Hematopoietic multipotent progenitor cell treated with erythropoietin and hydrocortisone succinate and interleukin-3 and kit ligand, for 6 days (in vitro differentiated cells): ENCODE data around the gene STARD6.
A peak's percentile ranks its signal among the peaks of the same experiment; 100 is the strongest.
"Not testable (repeated sequence)": the region's sequence is repeated elsewhere in the genome, so short reads cannot be mapped to it uniquely, and the experiment has no call there.

Source experiments
- DNase-seq: peaks from one replicate; pipeline ENCODE4 v3.0.0-alpha.2; 2015

Gene STARD6, protein sequence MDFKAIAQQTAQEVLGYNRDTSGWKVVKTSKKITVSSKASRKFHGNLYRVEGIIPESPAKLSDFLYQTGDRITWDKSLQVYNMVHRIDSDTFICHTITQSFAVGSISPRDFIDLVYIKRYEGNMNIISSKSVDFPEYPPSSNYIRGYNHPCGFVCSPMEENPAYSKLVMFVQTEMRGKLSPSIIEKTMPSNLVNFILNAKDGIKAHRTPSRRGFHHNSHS

GRCh38 chr18:54357660-54358494 is at the start of gene STARD6, which contains the start of gene C18orf54:
STARD6 (minus strand) TSS chr18:54357858; CDS start chr18:54354573, 3,285 bp downstream.
C18orf54 (plus strand) TSS chr18:54357906; CDS start chr18:54360573, 2,667 bp downstream.
- DNase-seq = peak; percentile 94

- no peak for DNase-seq
These were observed 47.6 kb upstream of the STARD6 start for GRCh38 chr18:54405290-54405689.

GRCh38 chr18:54396760-54397159 is 39.1 kb upstream of the STARD6 start:
- no peak for DNase-seq

GRCh38 chr18:54393648-54394294 is 36.1 kb upstream of the STARD6 start:
- DNase-seq = no peak

DNA sequence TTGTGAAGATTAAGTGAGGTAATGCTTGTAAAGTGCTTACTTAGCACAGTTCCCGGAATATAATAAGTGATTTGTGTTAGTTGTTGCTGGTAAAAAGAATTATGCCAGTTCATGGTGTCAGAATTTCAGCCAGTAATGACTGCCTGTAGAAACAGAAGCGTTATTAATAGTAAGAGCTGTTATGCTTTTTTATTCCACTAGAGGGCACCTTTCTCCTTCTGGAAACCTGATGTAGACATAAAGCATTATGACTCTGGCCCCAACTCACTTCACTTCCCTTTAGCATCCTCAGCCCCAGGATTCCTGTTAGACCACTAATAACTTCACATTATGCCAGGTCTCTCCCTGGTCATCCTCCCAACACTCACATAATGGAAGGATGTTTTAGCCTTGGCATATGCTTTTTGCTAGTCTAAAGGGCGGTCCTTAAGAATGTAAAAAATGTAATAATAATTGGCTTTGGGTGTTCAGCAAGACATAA is 34.9 kb upstream of the STARD6 start:
- DNase-seq = peak; percentile 88

- peak; percentile 2 for DNase-seq
These were observed 33.2 kb upstream of the STARD6 start for GRCh38 chr18:54390838-54391237.

DNA sequence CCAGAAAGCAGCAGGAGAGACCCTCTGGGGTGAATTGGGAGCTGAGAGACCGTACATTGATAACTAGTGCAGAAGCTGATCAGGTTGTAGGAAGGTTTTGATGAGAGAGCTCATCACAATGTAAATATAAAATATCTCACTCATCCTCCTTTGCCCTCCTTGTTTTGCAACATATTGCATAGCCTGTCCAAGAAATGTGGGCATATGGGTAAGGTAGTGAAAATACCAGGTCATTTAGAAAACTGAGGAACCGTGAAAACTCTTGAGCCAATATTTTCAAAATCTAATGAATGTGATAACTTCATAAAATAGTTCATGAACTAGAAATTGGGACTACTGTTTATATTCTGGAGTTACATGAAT is 31.5 kb upstream of the STARD6 start:
- DNase-seq = no peak

- DNase-seq = peak; percentile 76
These were observed 30.8 kb upstream of the STARD6 start for GRCh38 chr18:54388203-54389142.

DNA sequence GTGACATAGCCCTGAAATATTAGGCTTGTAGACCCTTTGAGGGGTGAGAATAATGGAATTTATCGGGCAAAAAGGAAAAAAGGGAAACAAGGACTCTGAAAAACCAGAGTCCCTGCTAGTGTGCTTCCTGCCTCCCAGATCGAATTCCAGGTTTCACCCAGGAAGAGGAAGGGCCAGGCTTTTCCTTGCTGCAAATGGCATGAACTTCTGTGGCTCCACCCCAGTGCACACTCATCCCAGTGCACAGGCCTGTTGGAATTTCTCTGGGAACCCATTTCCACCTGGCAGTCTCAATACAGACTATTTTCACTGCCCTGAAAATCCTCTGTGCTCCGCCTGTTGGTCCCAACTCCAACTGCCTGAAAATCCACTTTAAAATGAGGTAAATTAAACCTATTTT is 30.0 kb upstream of the STARD6 start:
- no peak for DNase-seq

- DNase-seq = not testable (repeated sequence)
These were observed 29.3 kb upstream of the STARD6 start for GRCh38 chr18:54386800-54387495.

DNA sequence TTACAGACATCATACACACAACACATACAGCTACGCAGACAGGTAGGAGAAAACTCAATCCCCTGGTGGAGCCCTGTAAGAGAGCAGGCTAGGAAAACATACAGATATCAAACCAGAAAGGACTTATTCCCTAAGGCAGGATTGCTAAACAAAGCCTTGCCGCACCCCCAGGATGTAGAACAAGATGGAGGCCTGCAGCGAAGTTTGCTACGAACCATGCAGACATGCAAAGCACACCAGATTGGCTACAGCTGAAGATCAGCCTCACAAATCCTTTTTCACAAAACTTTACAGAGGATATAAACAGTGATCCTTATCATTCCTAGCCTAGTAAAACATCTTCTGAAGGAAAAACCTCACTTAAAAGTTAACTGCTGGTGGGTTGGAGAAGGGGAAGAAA is 28.4 kb upstream of the STARD6 start:
- no peak for DNase-seq

DNA sequence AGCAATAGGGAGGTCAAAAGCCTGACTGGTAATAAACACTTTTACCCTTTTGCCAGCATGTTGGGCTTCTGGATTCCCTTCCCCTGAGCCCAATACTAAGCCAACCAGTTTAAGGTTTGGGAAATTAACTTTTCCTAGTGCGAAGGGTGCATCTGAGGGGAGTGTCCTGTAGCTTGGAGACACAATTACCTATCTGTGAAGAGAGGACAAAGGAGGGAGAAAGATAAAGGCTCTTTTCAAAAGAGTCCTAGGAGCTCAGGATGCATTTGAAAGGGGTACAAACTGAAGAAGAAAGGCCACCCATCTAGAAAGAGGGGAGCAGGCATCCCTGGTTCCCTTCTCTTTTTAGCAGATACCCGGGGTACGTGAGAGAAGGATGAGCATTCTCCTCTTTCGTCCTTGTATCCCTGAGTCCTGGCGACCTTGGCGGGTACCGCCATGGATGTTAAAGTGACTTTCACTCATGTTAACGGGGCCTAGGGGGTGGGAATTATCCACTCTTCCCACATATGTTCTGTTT is 25.1 kb upstream of the STARD6 start:
- no peak for DNase-seq

- no peak for DNase-seq
These were observed 24.4 kb upstream of the STARD6 start for GRCh38 chr18:54382076-54382475.

- no peak for DNase-seq
These were observed 24.0 kb upstream of the STARD6 start for GRCh38 chr18:54381640-54382039.

DNA sequence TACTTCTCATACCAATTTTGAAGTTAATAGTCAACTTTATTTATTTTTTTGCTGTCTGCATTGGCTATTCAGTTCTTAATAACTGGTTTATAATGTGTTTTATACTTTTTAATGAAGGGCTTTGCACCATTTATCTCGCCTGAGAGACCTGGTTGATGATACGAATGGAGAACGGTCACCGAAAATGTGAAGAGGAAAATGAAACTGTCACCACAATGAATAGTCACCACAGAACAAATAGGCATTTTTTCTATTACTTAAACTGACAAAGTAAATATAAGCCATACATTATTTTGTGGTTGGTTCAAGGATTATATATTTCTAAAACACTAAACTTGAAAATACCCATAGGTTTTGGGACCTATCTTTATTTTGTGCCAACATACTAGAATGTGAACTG is 20.4 kb upstream of the STARD6 start:
- DNase-seq = no peak

- no peak for DNase-seq
These were observed 2.7 kb upstream of the STARD6 start for GRCh38 chr18:54360406-54360805.

DNA sequence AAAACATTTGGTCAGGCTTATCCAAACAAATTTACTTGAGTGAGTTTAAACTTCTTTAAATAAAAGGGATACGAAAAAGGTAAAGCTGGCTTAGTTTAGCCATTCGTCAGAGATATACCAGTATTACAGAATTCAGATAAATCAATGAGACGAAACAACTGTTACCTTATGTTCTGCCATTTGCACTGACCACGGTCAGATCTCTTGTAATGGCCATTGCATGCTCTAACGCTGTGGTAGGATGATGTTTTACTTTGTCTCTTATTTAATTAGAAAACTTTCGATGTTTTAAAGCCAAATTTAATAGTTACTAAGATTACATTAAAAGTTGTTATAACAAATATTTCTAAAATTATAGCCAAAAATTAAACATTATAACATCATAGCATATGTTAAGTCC is 1.6 kb upstream of the STARD6 start:
- DNase-seq = no peak

- peak; percentile 57 for DNase-seq
These were observed 910 bp upstream of the STARD6 start for GRCh38 chr18:54358495-54359040.

DNA sequence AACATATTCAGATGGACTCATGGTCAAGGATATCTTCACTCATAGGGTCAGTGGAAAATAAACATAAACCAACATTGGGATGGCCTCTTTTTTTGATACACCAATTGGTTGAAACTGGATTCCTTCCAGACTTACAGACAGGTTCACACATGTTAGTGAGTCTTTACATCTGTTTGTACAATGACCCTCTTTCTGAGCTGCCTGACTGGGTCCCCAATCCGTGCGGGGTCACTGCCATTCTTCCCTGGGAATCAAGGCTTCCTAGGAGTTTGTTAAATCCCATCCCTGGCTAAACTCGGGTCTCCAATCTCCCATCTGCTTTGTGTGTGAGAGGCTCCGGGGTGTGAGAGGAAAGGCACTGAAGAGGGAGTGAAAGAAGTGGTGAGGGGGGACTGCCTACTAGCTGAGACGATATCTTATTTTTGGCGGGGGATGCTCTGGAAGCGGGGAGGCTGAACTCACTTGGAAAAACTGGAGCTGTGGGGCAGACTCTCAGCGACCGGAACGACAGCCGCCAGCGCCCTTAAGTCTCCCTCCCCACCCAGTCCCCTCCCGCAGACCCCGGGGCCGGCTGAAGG is 487 bp downstream of the STARD6 start:
- DNase-seq = no peak

- no peak for DNase-seq
These were observed 6.5 kb downstream of the STARD6 start for GRCh38 chr18:54351186-54351585.

DNA sequence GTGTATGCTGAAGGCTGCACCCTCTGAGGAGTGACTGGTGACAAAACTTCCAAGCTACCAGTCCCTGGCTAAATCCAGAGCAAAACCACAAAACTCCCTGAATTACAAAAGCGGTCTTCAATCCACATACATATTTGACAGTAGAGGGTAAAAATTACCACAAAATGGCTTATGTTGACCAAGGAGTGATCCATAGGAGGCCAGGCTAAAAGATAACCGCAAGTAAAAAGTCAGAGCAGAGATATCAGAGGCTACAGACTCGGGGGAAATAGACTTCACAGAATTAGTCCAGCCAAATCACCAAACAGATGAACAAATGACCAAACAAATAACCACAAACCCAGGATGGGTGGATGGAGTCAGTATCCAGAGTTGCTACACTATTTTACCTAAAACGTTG is 19.4 kb downstream of the STARD6 start:
- no peak for DNase-seq
